Endodermal cell (in vitro differentiated cells): ENCODE results near the gene RAB6A. TPM values are rescaled to one million over a fixed set of nuclear protein-coding genes. Genes with fewer than 3 reads are reported as not detected.
A peak's percentile ranks its signal among the peaks of the same experiment; 100 is the strongest.

Source experiments
- DNase-seq: peaks from one replicate; pipeline ENCODE4 v3.0.0-alpha.2; 2017
- H3K27ac ChIP-seq: 2 replicates; pipeline ENCODE4 v1.5.1; 2013; ENCODE audit warnings: mild to moderate bottlenecking, low read depth, low read length, moderate library complexity
- H3K27me3 ChIP-seq: 2 replicates; pipeline ENCODE4 v1.6.1; 2013; ENCODE audit warnings: mild to moderate bottlenecking, low read length, moderate library complexity; ENCODE audit not compliant: insufficient read depth, control insufficient read depth, poor library complexity, severe bottlenecking
- H3K36me3 ChIP-seq: 2 replicates; pipeline ENCODE4 v1.7.0; 2013; ENCODE audit warnings: mild to moderate bottlenecking, low read length, moderate library complexity; ENCODE audit not compliant: control insufficient read depth, insufficient read depth
- H3K4me1 ChIP-seq: one replicate; pipeline ENCODE4 v1.7.0; 2013; ENCODE audit warnings: low read length; ENCODE audit not compliant: control insufficient read depth, insufficient read depth
- H3K4me3 ChIP-seq: 2 replicates; pipeline ENCODE4 v1.5.1; 2013; ENCODE audit warnings: mild to moderate bottlenecking, low read length, moderate library complexity
- H3K9ac ChIP-seq: 2 replicates; pipeline ENCODE4 v1.6.1; 2013; ENCODE audit warnings: mild to moderate bottlenecking, low read length, moderate library complexity; ENCODE audit not compliant: poor library complexity, severe bottlenecking; ENCODE audit errors: extremely low read depth
- H3K9me3 ChIP-seq: 2 replicates; pipeline ENCODE4 v1.6.1; 2013; ENCODE audit warnings: mild to moderate bottlenecking, low read length, moderate library complexity; ENCODE audit not compliant: control insufficient read depth
- H3K27ac Mint-ChIP-seq: 2 replicates; pipeline ENCODE4 v1.8.0; 2020; ENCODE audit warnings: mixed read lengths
- H3K27me3 Mint-ChIP-seq: 2 replicates; pipeline ENCODE4 v1.8.0; 2021; ENCODE audit warnings: mild to moderate bottlenecking, mixed read lengths; ENCODE audit not compliant: insufficient read depth
- H3K36me3 Mint-ChIP-seq: 2 replicates; pipeline ENCODE4 v1.8.0; 2020; ENCODE audit warnings: low read depth, mixed read lengths
- H3K4me1 Mint-ChIP-seq: 2 replicates; pipeline ENCODE4 v1.8.0; 2020; ENCODE audit warnings: mixed read lengths
- H3K4me3 Mint-ChIP-seq: 2 replicates; pipeline ENCODE4 v1.8.0; 2020; ENCODE audit warnings: mild to moderate bottlenecking, moderate library complexity, mixed read lengths
- H3K9me3 Mint-ChIP-seq: 2 replicates; pipeline ENCODE4 v1.8.0; 2020; ENCODE audit warnings: mild to moderate bottlenecking, mixed read lengths
- WGBS, 2 experiments: methylation state at CpG; one replicate each; pipeline versions ENCODE4 v1.1.5 to v1.1.7; 2013; ENCODE audit warnings: missing lambda C conversion rate in 2 of 2, mixed read lengths in 1 of 2; ENCODE audit not compliant: insufficient coverage in 1 of 2, insufficient read length in 1 of 2; 5-methylcytosine and 5-hydroxymethylcytosine counted together
- total RNA-seq, 2 donors: library from RNA; stranded (reverse); fragmentation: NEBNext Ultra II Directional in 1 of 2; extraction: Animal tissue kit (Norgen Biotek cat#: 25700) in 1 of 2; gene quantifications; 2 replicates in 1 of 2; 3 replicates in 1 of 2; pipeline ENCODE4 v1.2.1, GENCODE V29; 2021
- TF ChIP-seq, protein P1 (sequence below): fragments of 200-600 bp; sonication (generic); conservative IDR thresholded peaks from 2 replicates; pipeline ENCODE4 v1.5.0; 2021; ENCODE audit warnings: antibody characterized with exemption, mild to moderate bottlenecking

The RAB6A gene
- total RNA-seq, 2 donors from 2014 or later: 77.9 to 79.5 TPM

DNA sequence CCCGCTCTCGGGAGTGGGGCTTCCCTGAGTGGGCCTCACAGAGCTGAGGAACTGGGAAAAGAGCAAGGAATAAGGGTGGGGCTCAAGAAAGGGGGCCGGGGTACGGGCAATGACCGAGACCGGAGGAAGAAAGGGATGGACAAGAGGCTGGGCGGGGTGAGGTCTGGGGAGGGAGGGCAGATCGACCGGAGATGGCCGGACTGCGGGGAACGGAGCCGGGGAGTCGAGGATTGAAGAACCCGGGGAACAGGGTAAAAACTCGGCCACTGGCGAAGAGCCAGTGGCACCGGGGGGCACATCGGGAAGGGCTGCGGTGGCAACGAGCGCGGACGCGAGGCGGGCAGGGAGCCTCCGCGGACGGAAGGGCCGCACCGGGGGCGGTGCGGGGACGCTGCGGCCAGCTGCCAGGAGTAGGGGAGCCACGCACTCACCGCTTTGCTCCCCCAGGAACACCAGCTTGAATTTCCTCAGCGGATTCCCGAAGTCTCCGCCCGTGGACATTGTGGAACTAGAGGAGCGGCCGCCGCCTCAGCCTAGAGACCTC lies 667 bp downstream of the RAB6A start:
- peak overlapping the region; percentile 94 for H3K4me3 Mint-ChIP-seq
- peak overlapping the region; percentile 96 for H3K4me3 ChIP-seq
- DNase-seq: peak; percentile 74
- H3K9me3 ChIP-seq: no peaks in the 10 kb centered on the region
- no peaks in the 10 kb centered on the region for H3K36me3 ChIP-seq
- H3K27ac Mint-ChIP-seq: peak overlapping the region; percentile 80
- peak overlapping the region; percentile 85 for H3K27ac ChIP-seq
- H3K9ac ChIP-seq: peak overlapping the region; percentile 84
- no peaks in the 10 kb centered on the region for H3K4me1 ChIP-seq
- WGBS, 2 experiments: 0 to 1% methylated on average over 17 to 44 of the region's 44 CpGs
- no peaks in the 10 kb centered on the region for H3K9me3 Mint-ChIP-seq
- peaks cover 3% of the 10 kb centered on the region for H3K36me3 Mint-ChIP-seq
- no peaks in the 10 kb centered on the region for H3K27me3 ChIP-seq
- H3K4me1 Mint-ChIP-seq: peaks cover 16% of the 10 kb centered on the region
- H3K27me3 Mint-ChIP-seq: no peaks in the 10 kb centered on the region
- TF ChIP-seq, protein P1, sequence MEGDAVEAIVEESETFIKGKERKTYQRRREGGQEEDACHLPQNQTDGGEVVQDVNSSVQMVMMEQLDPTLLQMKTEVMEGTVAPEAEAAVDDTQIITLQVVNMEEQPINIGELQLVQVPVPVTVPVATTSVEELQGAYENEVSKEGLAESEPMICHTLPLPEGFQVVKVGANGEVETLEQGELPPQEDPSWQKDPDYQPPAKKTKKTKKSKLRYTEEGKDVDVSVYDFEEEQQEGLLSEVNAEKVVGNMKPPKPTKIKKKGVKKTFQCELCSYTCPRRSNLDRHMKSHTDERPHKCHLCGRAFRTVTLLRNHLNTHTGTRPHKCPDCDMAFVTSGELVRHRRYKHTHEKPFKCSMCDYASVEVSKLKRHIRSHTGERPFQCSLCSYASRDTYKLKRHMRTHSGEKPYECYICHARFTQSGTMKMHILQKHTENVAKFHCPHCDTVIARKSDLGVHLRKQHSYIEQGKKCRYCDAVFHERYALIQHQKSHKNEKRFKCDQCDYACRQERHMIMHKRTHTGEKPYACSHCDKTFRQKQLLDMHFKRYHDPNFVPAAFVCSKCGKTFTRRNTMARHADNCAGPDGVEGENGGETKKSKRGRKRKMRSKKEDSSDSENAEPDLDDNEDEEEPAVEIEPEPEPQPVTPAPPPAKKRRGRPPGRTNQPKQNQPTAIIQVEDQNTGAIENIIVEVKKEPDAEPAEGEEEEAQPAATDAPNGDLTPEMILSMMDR: no peak

DNA sequence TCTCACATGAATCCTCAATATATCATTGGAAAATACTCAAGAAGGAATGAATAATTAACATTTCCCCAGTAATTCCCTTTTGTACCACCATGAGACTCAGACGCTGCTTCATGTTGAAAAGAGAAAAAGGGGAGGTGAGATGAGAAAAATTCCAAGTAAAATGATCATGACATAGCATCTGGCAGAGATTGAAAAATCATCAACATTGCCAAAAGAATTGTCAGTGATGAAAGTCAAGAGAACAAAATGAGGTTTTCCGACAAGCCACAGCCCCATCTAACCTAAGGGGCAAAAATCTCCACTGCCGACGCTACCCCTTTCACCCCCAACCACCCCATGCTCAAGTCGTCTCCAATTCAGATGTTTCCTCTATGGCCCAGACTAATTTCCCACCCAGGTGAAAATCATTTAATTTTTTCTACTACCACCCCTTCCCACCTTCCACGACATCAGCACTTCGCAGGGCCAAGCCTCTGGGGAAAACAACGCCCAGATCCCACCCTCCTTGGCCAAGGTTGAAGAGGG lies 1.2 kb downstream of the RAB6A start:
- WGBS, 2 experiments: 0 to 1% methylated on average over 3 to 7 of the region's 8 CpGs
- Histone ChIP-seq H3K4me3 (peak overlapping the region; percentile 96), H3K36me3 (no peaks in the 10 kb centered on the region), H3K9me3 (no peaks in the 10 kb centered on the region), H3K27ac (peak overlapping the region; percentile 85), H3K4me1 (no peaks in the 10 kb centered on the region), H3K27me3 (no peaks in the 10 kb centered on the region), H3K9ac (peak overlapping the region; percentile 84)
- peak overlapping the region; percentile 80 for H3K27ac Mint-ChIP-seq
- H3K36me3 Mint-ChIP-seq: peaks cover 3% of the 10 kb centered on the region
- TF ChIP-seq, protein P1: peak; percentile 33
- peaks cover 16% of the 10 kb centered on the region for H3K4me1 Mint-ChIP-seq
- DNase-seq: no peak
- peak overlapping the region; percentile 94 for H3K4me3 Mint-ChIP-seq
- no peaks in the 10 kb centered on the region for H3K27me3 Mint-ChIP-seq
- H3K9me3 Mint-ChIP-seq: no peaks in the 10 kb centered on the region

DNA sequence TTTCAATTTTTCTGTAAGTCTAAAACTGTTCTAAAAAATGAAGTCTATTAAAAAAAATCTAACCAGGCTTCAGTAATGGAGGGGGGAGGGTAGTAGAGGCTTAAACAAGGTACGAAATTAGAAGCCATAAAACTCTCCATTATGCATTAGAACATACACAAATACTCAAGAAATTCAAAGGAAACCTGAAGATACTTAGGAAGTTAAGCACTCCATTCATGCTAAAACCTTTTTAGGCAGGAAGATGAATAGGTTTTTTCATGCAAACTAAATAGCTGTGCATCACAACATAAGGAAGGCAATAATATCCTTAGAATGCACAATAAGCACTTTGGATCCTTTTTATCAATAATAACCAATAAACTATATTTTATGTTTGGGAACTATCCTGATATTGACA lies 2.4 kb downstream of the RAB6A start:
- TF ChIP-seq, protein P1: no peak
- H3K27me3 ChIP-seq: no peaks in the 10 kb centered on the region
- DNase-seq: no peak
- no peaks in the 10 kb centered on the region for H3K9me3 ChIP-seq
- peaks cover 7% of the 10 kb centered on the region for H3K36me3 Mint-ChIP-seq
- H3K4me3 ChIP-seq: peak overlapping the region; percentile 96
- peak overlapping the region; percentile 94 for H3K4me3 Mint-ChIP-seq
- peaks cover 16% of the 10 kb centered on the region for H3K4me1 Mint-ChIP-seq
- H3K36me3 ChIP-seq: peaks cover 10% of the 10 kb centered on the region
- WGBS, 2 experiments: 67% methylated on average over 1 of the region's 1 CpG; no CpG with 5 or more reads in 1 of the 2 experiments
- no peaks in the 10 kb centered on the region for H3K27me3 Mint-ChIP-seq
- no peak overlapping the region for H3K27ac ChIP-seq
- H3K4me1 ChIP-seq: no peaks in the 10 kb centered on the region
- no peak overlapping the region for H3K27ac Mint-ChIP-seq
- no peaks in the 10 kb centered on the region for H3K9me3 Mint-ChIP-seq
- peak overlapping the region; percentile 84 for H3K9ac ChIP-seq
